Calu3 (cell line): ENCODE results near the gene SPHK2. TPM values are rescaled to one million over a fixed set of nuclear protein-coding genes. Genes with fewer than 3 reads are reported as not detected.

Experiments
- BruUV-seq: library from RNA; stranded (reverse); fragments of 400-500 nt; replicated peaks from 2 replicates; lab custom pipeline; 2021; lab: Mats Ljungman, UMichigan
- CTCF ChIA-PET: fragments of 300-600 bp; sonication (Branson Sonifier 250); formaldehyde crosslinking; loops from one replicate; lab custom pipeline; 2022; ENCODE audit warnings: antibody characterized with exemption; lab: Charles Lee
- DNase-seq: peaks from one replicate; pipeline ENCODE4 v3.0.0; 2022
- H3K27ac Mint-ChIP-seq: one replicate; pipeline ENCODE4 v1.8.0; 2022; ENCODE audit warnings: mixed read lengths; ENCODE audit not compliant: unreplicated experiment
- H3K27me3 Mint-ChIP-seq: one replicate; pipeline ENCODE4 v1.8.0; 2022; ENCODE audit warnings: mixed read lengths; ENCODE audit not compliant: unreplicated experiment
- H3K36me3 Mint-ChIP-seq: one replicate; pipeline ENCODE4 v1.8.0; 2022; ENCODE audit warnings: mild to moderate bottlenecking, moderate library complexity, mixed read lengths; ENCODE audit not compliant: insufficient read depth, unreplicated experiment
- H3K4me1 Mint-ChIP-seq: one replicate; pipeline ENCODE4 v1.8.0; 2022; ENCODE audit warnings: mild to moderate bottlenecking, low read depth, mixed read lengths; ENCODE audit not compliant: unreplicated experiment
- H3K4me3 Mint-ChIP-seq: one replicate; pipeline ENCODE4 v1.8.0; 2022; ENCODE audit warnings: mild to moderate bottlenecking, low read depth, moderate library complexity, mixed read lengths; ENCODE audit not compliant: unreplicated experiment
- H3K9me3 Mint-ChIP-seq: one replicate; pipeline ENCODE4 v1.8.0; 2022; ENCODE audit warnings: low read depth, mixed read lengths; ENCODE audit not compliant: unreplicated experiment
- CTCF ChIP-seq: fragments of 200-600 bp; IDR thresholded peaks from one replicate; pipeline ENCODE4 v1.8.0; 2022; ENCODE audit warnings: antibody characterized with exemption; ENCODE audit not compliant: unreplicated experiment
- intact Hi-C: fragments of 100-400 bp; cut with micrococcal nuclease; formaldehyde crosslinking; loops from one replicate; pipeline ENCODE4 v1.10.0; 2022; ENCODE audit not compliant: unreplicated experiment
- total RNA-seq: library from RNA; stranded (reverse); gene quantifications from 2 replicates; pipeline ENCODE4 v1.2.3, GENCODE V29; 2022

SPHK2 gene
- total RNA-seq, 1 experiment from 2014 or later = 24.2 TPM

- no peak for DNase-seq
- TF ChIP-seq CTCF = no peak
- no TSS peak for BruUV-seq
- Mint-ChIP-seq H3K4me3 (no peak overlapping the region), H3K9me3 (peaks cover 6% of the 10 kb centered on the region), H3K27ac (no peak overlapping the region), H3K27me3 (no peaks in the 10 kb centered on the region), H3K4me1 (no peaks in the 10 kb centered on the region), H3K36me3 (no peaks in the 10 kb centered on the region)
- CTCF ChIA-PET = no interaction called here
- intact Hi-C loops = no loop called here
Measured at GRCh38 chr19:48668761-48669160, 49.5 kb downstream of the SPHK2 start.

GRCh38 chr19:48669903-48670668 is 50.8 kb downstream of the SPHK2 start:
- CTCF ChIA-PET = no interaction called here
- no peak overlapping the region for H3K4me3 Mint-ChIP-seq
- H3K9me3 Mint-ChIP-seq = peaks cover 6% of the 10 kb centered on the region
- peaks cover under 1% of the 10 kb centered on the region for H3K36me3 Mint-ChIP-seq
- TF ChIP-seq CTCF = no peak
- intact Hi-C loops = no loop called here
- no peak for DNase-seq
- no TSS peak for BruUV-seq
- no peaks in the 10 kb centered on the region for H3K27me3 Mint-ChIP-seq
- H3K27ac Mint-ChIP-seq = peak overlapping the region; percentile 31
- H3K4me1 Mint-ChIP-seq = no peaks in the 10 kb centered on the region

GRCh38 chr19:48670699-48671445 is 51.6 kb downstream of the SPHK2 start:
- H3K27me3 Mint-ChIP-seq = no peaks in the 10 kb centered on the region

GRCh38 chr19:48671446-48671995 is 52.2 kb downstream of the SPHK2 start:
- Mint-ChIP-seq H3K27ac (no peak overlapping the region), H3K36me3 (peaks cover 5% of the 10 kb centered on the region), H3K9me3 (peaks cover 6% of the 10 kb centered on the region), H3K27me3 (no peaks in the 10 kb centered on the region), H3K4me3 (no peak overlapping the region), H3K4me1 (peaks cover 6% of the 10 kb centered on the region)
- BruUV-seq = no TSS peak
- DNase-seq = no peak
- CTCF ChIA-PET = interaction anchor here (1.4 kb wide), 1 partner anchor 14 kb away, joined by 3 read pairs; no protein-coding TSS in a partner anchor
- intact Hi-C loops = no loop called here
- TF ChIP-seq CTCF = no peak

More at GRCh38 chr19:48670699-48671445, 51.6 kb downstream of the SPHK2 start:
- no peak for DNase-seq
- Mint-ChIP-seq H3K27ac (no peak overlapping the region), H3K9me3 (peaks cover 6% of the 10 kb centered on the region), H3K4me3 (no peak overlapping the region), H3K4me1 (no peaks in the 10 kb centered on the region), H3K36me3 (peaks cover 5% of the 10 kb centered on the region)
- intact Hi-C loops = no loop called here
- TF ChIP-seq CTCF = no peak
- CTCF ChIA-PET = no interaction called here
- BruUV-seq = no TSS peak
